Neural cell (in vitro differentiated cells): ENCODE results near the gene PDLIM1. TPM values are rescaled to one million over a fixed set of nuclear protein-coding genes. Genes with fewer than 3 reads are reported as not detected.

ENCODE experiments used
- H2AFZ ChIP-seq: fragments of 200-600, 300-800 bp; sonication (generic), shearing (Covaris generic); 2 replicates; pipeline ENCODE4 v1.6.0; 2014; ENCODE audit warnings: low read depth, mild to moderate bottlenecking, antibody characterized with exemption, low read length, moderate library complexity
- H3F3A ChIP-seq: fragments of 200-600 bp; shearing (Covaris generic); 2 replicates; pipeline ENCODE4 v1.6.1; 2016; ENCODE audit warnings: mild to moderate bottlenecking, moderate library complexity, mixed read lengths, antibody characterized with exemption, low read length; ENCODE audit not compliant: insufficient read depth, poor library complexity, severe bottlenecking
- H3K27ac ChIP-seq: fragments of 200-600, 300-800 bp; sonication (generic), shearing (Covaris generic); 2 replicates; pipeline ENCODE4 v1.5.1; 2014; ENCODE audit warnings: mild to moderate bottlenecking, low read length, moderate library complexity
- H3K27me3 ChIP-seq: fragments of 300-800, 200-600 bp; sonication (generic), shearing (Covaris generic); 2 replicates; pipeline ENCODE4 v1.6.0; 2014; ENCODE audit warnings: mild to moderate bottlenecking, low read depth, low read length, moderate library complexity; ENCODE audit not compliant: insufficient read depth
- H3K36me3 ChIP-seq: fragments of 300-800, 200-600 bp; sonication (generic), shearing (Covaris generic); 2 replicates; pipeline ENCODE4 v1.5.1; 2014; ENCODE audit warnings: mild to moderate bottlenecking, antibody characterized with exemption, low read length, moderate library complexity; ENCODE audit not compliant: insufficient read depth
- H3K4me2 ChIP-seq: fragments of 300-800, 200-600 bp; sonication (generic), shearing (Covaris generic); 2 replicates; pipeline ENCODE4 v1.6.0; 2014; ENCODE audit warnings: mild to moderate bottlenecking, low read length
- H3K4me3 ChIP-seq: fragments of 300-800, 200-600 bp; sonication (generic), shearing (Covaris generic); 2 replicates; pipeline ENCODE4 v1.5.1; 2014; ENCODE audit warnings: mild to moderate bottlenecking, low read length, moderate library complexity
- H3K79me2 ChIP-seq: fragments of 200-600 bp; shearing (Covaris generic); replicated peaks from 2 replicates; pipeline ENCODE4 v1.6.0; 2014; ENCODE audit warnings: mild to moderate bottlenecking, low read length, moderate library complexity; ENCODE audit not compliant: insufficient read depth
- H3K9ac ChIP-seq: fragments of 300-800, 200-600 bp; sonication (generic), shearing (Covaris generic); 2 replicates; pipeline ENCODE4 v1.6.1; 2016; ENCODE audit warnings: mild to moderate bottlenecking, low read length, mixed read lengths
- H3K9me2 ChIP-seq: fragments of 200-600 bp; shearing (Covaris generic); 2 replicates; pipeline ENCODE4 v1.6.1; 2016; ENCODE audit warnings: mild to moderate bottlenecking, low read length, mixed read lengths; ENCODE audit not compliant: insufficient read depth
- H3K9me3 ChIP-seq: fragments of 200-600, 300-800 bp; sonication (generic), shearing (Covaris generic); 2 replicates; pipeline ENCODE4 v1.6.1; 2016; ENCODE audit warnings: mild to moderate bottlenecking, mixed run types, low read length, moderate library complexity, mixed read lengths
- H4K20me1 ChIP-seq: fragments of 200-600 bp; shearing (Covaris generic); 2 replicates; pipeline ENCODE4 v1.6.1; 2016; ENCODE audit warnings: mild to moderate bottlenecking, mixed run types; ENCODE audit not compliant: insufficient read depth
- CTCF ChIP-seq: fragments of 450-650 bp; IDR thresholded peaks from 2 replicates; pipeline ENCODE4 v1.5.1; 2014; ENCODE audit warnings: antibody characterized with exemption, mild to moderate bottlenecking, moderate library complexity; ENCODE audit not compliant: poor library complexity, severe bottlenecking
- EP300 ChIP-seq: fragments of 450-650 bp; conservative IDR thresholded peaks from 2 replicates; pipeline ENCODE4 v1.6.1; 2014; ENCODE audit warnings: antibody characterized with exemption, mild to moderate bottlenecking, moderate library complexity; ENCODE audit not compliant: poor library complexity, severe bottlenecking
- EZH2 ChIP-seq: fragments of 200-600, 300-800 bp; shearing (Covaris generic), sonication (generic); IDR thresholded peaks from 2 replicates; pipeline ENCODE4 v1.6.1; 2014; ENCODE audit warnings: antibody characterized with exemption, low read length, borderline replicate concordance, mild to moderate bottlenecking; ENCODE audit not compliant: insufficient read depth, poor library complexity, severe bottlenecking
- MXI1 ChIP-seq: fragments of 450-650 bp; conservative IDR thresholded peaks from 2 replicates; pipeline ENCODE4 v1.6.1; 2014; ENCODE audit warnings: antibody characterized with exemption, mild to moderate bottlenecking; ENCODE audit not compliant: poor library complexity, severe bottlenecking
- RAD21 ChIP-seq: fragments of 450-650 bp; conservative IDR thresholded peaks from 2 replicates; pipeline ENCODE4 v1.6.1; 2014; ENCODE audit warnings: antibody characterized with exemption, mild to moderate bottlenecking, moderate library complexity
- REST ChIP-seq: IDR thresholded peaks from 2 replicates; pipeline ENCODE4 v1.6.1; 2012; ENCODE audit warnings: borderline replicate concordance
- SMC3 ChIP-seq: fragments of 450-650 bp; conservative IDR thresholded peaks from 2 replicates; pipeline ENCODE4 v1.6.1; 2014; ENCODE audit warnings: antibody characterized with exemption, mild to moderate bottlenecking, moderate library complexity; ENCODE audit not compliant: poor library complexity
- TAF1 ChIP-seq: IDR thresholded peaks from 2 replicates; pipeline ENCODE4 v1.6.1; 2012; ENCODE audit warnings: low read depth
- polyA plus RNA-seq: library from polyadenylated mRNA; depleted of rRNA; stranded (reverse); fragments of >200 nt; gene quantifications from 2 replicates; pipeline ENCODE4 v1.2.3, GENCODE V29; 2014

The PDLIM1 gene
- polyA plus RNA-seq, 1 donor from 2014 or later: 1.0 TPM

GRCh38 chr10:95333997-95334804 is 43.4 kb upstream of the PDLIM1 start:
- no peak for TF ChIP-seq TAF1
- TF ChIP-seq RAD21: no peak
- no peak for TF ChIP-seq REST
- no peak for TF ChIP-seq EZH2
- no peak for TF ChIP-seq CTCF
- TF ChIP-seq SMC3: no peak
- TF ChIP-seq MXI1: no peak
- TF ChIP-seq EP300: no peak
- no peaks in the 10 kb centered on the region for H3F3A ChIP-seq
- H3K9me3 ChIP-seq: no peaks in the 10 kb centered on the region
- no peaks in the 10 kb centered on the region for H3K79me2 ChIP-seq
- no peaks in the 10 kb centered on the region for H3K36me3 ChIP-seq
- no peaks in the 10 kb centered on the region for H3K27me3 ChIP-seq
- H3K9ac ChIP-seq: no peak overlapping the region
- H4K20me1 ChIP-seq: no peaks in the 10 kb centered on the region
- H3K4me2 ChIP-seq: no peak overlapping the region
- H3K4me3 ChIP-seq: no peak overlapping the region
- H3K9me2 ChIP-seq: no peaks in the 10 kb centered on the region
- H3K27ac ChIP-seq: no peak overlapping the region
- no peak overlapping the region for H2AFZ ChIP-seq

- Histone ChIP-seq H3K27me3 (no peaks in the 10 kb centered on the region), H4K20me1 (no peaks in the 10 kb centered on the region), H3K79me2 (no peaks in the 10 kb centered on the region), H3K27ac (no peak overlapping the region), H3K4me2 (no peak overlapping the region), H2AFZ (no peak overlapping the region), H3K9me3 (no peaks in the 10 kb centered on the region), H3K9ac (no peak overlapping the region), H3K4me3 (no peak overlapping the region), H3K9me2 (no peaks in the 10 kb centered on the region), H3K36me3 (no peaks in the 10 kb centered on the region), H3F3A (no peaks in the 10 kb centered on the region)
- no peak for TF ChIP-seq SMC3
- peak; percentile 52 for TF ChIP-seq EP300
These were observed 42.0 kb upstream of the PDLIM1 start for GRCh38 chr10:95332666-95333249.
